ENCODE results near the gene IPO4. TPM values are rescaled to one million over a fixed set of nuclear protein-coding genes. Genes with fewer than 3 reads are reported as not detected.

IPO4 gene
- total RNA-seq, 2 donors from 2014 or later, result 56.3 to 67.4 TPM

- Mint-ChIP-seq H3K4me3 (no peak overlapping the region), H3K27ac (no peak overlapping the region), H3K36me3 (ENCODE audit: low read depth) (peaks cover 39% of the 10 kb centered on the region), H3K4me1 (peaks cover 17% of the 10 kb centered on the region), H3K27me3 (ENCODE audit: insufficient read depth) (no peaks in the 10 kb centered on the region), H3K9me3 (no peaks in the 10 kb centered on the region)
- no peak overlapping the region for H3K27ac ChIP-seq (ENCODE audit: low read depth, low read length)
- no peak for TF ChIP-seq CTCF (conservative IDR thresholded peaks at IDR 0.05)
- H3K4me1 ChIP-seq (ENCODE audit: control insufficient read depth, insufficient read depth, low read length), result peaks cover 8% of the 10 kb centered on the region
- no peaks in the 10 kb centered on the region for H3K27me3 ChIP-seq (ENCODE audit: control insufficient read depth, insufficient read depth, low read length, poor library complexity, severe bottlenecking)
- peak; percentile 15 for DNase-seq
- H3K9me3 ChIP-seq (ENCODE audit: control insufficient read depth, low read length), result no peaks in the 10 kb centered on the region
- 90 to 95% methylated on average over 3 of the region's 3 CpGs for WGBS, 2 experiments (ENCODE audit: insufficient coverage in 1 of 2, insufficient read length in 1 of 2)
- H3K4me3 ChIP-seq (ENCODE audit: low read length), result peak overlapping the region; percentile 25
- H3K36me3 ChIP-seq (ENCODE audit: control insufficient read depth, insufficient read depth, low read length), result peaks cover 46% of the 10 kb centered on the region
- H3K9ac ChIP-seq (ENCODE audit: extremely low read depth, low read length, poor library complexity, severe bottlenecking), result no peak overlapping the region
Observed at GRCh38 chr14:24234095-24235005, 45.7 kb upstream of the IPO4 start.

GRCh38 chr14:24233538-24233866 lies 44.9 kb upstream of the IPO4 start:
- peaks cover 34% of the 10 kb centered on the region for H3K36me3 Mint-ChIP-seq (ENCODE audit: low read depth)
- H3K4me3 Mint-ChIP-seq, result peak overlapping the region; percentile 91
- peak; percentile 42 for DNase-seq
- Histone ChIP-seq H3K4me1 (ENCODE audit: control insufficient read depth, insufficient read depth, low read length) (peaks cover 8% of the 10 kb centered on the region), H3K9ac (ENCODE audit: extremely low read depth, low read length, poor library complexity, severe bottlenecking) (no peak overlapping the region), H3K36me3 (ENCODE audit: control insufficient read depth, insufficient read depth, low read length) (peaks cover 39% of the 10 kb centered on the region), H3K4me3 (ENCODE audit: low read length) (peak overlapping the region; percentile 96), H3K27me3 (ENCODE audit: control insufficient read depth, insufficient read depth, low read length, poor library complexity, severe bottlenecking) (no peaks in the 10 kb centered on the region), H3K27ac (ENCODE audit: low read depth, low read length) (no peak overlapping the region), H3K9me3 (ENCODE audit: control insufficient read depth, low read length) (no peaks in the 10 kb centered on the region)
- peaks cover 17% of the 10 kb centered on the region for H3K4me1 Mint-ChIP-seq
- no peak overlapping the region for H3K27ac Mint-ChIP-seq
- no peaks in the 10 kb centered on the region for H3K9me3 Mint-ChIP-seq
- WGBS, 2 experiments (ENCODE audit: insufficient coverage in 1 of 2, insufficient read length in 1 of 2), result 93 to 100% methylated on average over 1 to 2 of the region's 2 CpGs
- TF ChIP-seq CTCF (conservative IDR thresholded peaks at IDR 0.05), result no peak
- no peaks in the 10 kb centered on the region for H3K27me3 Mint-ChIP-seq (ENCODE audit: insufficient read depth)

- no peak for TF ChIP-seq CTCF (conservative IDR thresholded peaks at IDR 0.05)
- H3K4me1 ChIP-seq (ENCODE audit: control insufficient read depth, insufficient read depth, low read length), result peaks cover 8% of the 10 kb centered on the region
- peak within 1 kb of the TSS; percentile 93 for H3K27ac Mint-ChIP-seq
- peak within 1 kb of the TSS; percentile 75 for H3K27ac ChIP-seq (ENCODE audit: low read depth, low read length)
- no peaks in the 10 kb centered on the region for H3K9me3 ChIP-seq (ENCODE audit: control insufficient read depth, low read length)
- peak; percentile 94 for DNase-seq
- H3K9ac ChIP-seq (ENCODE audit: extremely low read depth, low read length, poor library complexity, severe bottlenecking), result peak within 1 kb of the TSS; percentile 62
- peaks cover 17% of the 10 kb centered on the region for H3K4me1 Mint-ChIP-seq
- H3K36me3 Mint-ChIP-seq (ENCODE audit: low read depth), result peaks cover 32% of the 10 kb centered on the region
- H3K9me3 Mint-ChIP-seq, result no peaks in the 10 kb centered on the region
- H3K4me3 Mint-ChIP-seq, result peak within 1 kb of the TSS; percentile 91
- 9 to 12% methylated on average over 32 to 36 of the region's 38 CpGs for WGBS, 2 experiments (ENCODE audit: insufficient coverage in 1 of 2, insufficient read length in 1 of 2)
- peaks cover 39% of the 10 kb centered on the region for H3K36me3 ChIP-seq (ENCODE audit: control insufficient read depth, insufficient read depth, low read length)
- H3K4me3 ChIP-seq (ENCODE audit: low read length), result peak within 1 kb of the TSS; percentile 96
- no peaks in the 10 kb centered on the region for H3K27me3 Mint-ChIP-seq (ENCODE audit: insufficient read depth)
- H3K27me3 ChIP-seq (ENCODE audit: control insufficient read depth, insufficient read depth, low read length, poor library complexity, severe bottlenecking), result no peaks in the 10 kb centered on the region
Observed at GRCh38 chr14:24232645-24233537, 44.3 kb upstream of the IPO4 start, which contains the start of gene GMPR2. TSS of gene GMPR2 (plus strand) at chr14:24232929. CDS start at chr14:24233254, 325 bp downstream.

Measured in endodermal cell (in vitro differentiated cells).